Glutamatergic neuron (in vitro differentiated cells): ENCODE results near the gene SNX24. TPM values are rescaled to one million over a fixed set of nuclear protein-coding genes. Genes with fewer than 3 reads are reported as not detected.

ENCODE experiments used
- DNase-seq: peaks from one replicate; pipeline ENCODE4 v3.0.0; 2022
- H3K27ac Mint-ChIP-seq: one replicate; pipeline ENCODE4 v1.8.0; 2020; ENCODE audit warnings: mild to moderate bottlenecking, mixed read lengths, inconsistent platforms; ENCODE audit not compliant: unreplicated experiment
- H3K27me3 Mint-ChIP-seq: one replicate; pipeline ENCODE4 v1.8.0; 2020; ENCODE audit warnings: mild to moderate bottlenecking, moderate library complexity, mixed read lengths, inconsistent platforms; ENCODE audit not compliant: unreplicated experiment
- H3K36me3 Mint-ChIP-seq: one replicate; pipeline ENCODE4 v1.8.0; 2020; ENCODE audit warnings: mild to moderate bottlenecking, mixed read lengths, inconsistent platforms; ENCODE audit not compliant: unreplicated experiment
- H3K4me1 Mint-ChIP-seq: one replicate; pipeline ENCODE4 v1.8.0; 2020; ENCODE audit warnings: mild to moderate bottlenecking, low read depth, mixed read lengths, inconsistent platforms; ENCODE audit not compliant: unreplicated experiment
- H3K4me3 Mint-ChIP-seq: one replicate; pipeline ENCODE4 v1.8.0; 2020; ENCODE audit warnings: mild to moderate bottlenecking, mixed read lengths, inconsistent platforms; ENCODE audit not compliant: unreplicated experiment
- H3K9me3 Mint-ChIP-seq: one replicate; pipeline ENCODE4 v1.8.0; 2020; ENCODE audit warnings: mild to moderate bottlenecking, moderate library complexity, mixed read lengths, inconsistent platforms; ENCODE audit not compliant: unreplicated experiment
- CTCF ChIP-seq: fragments of 200-600 bp; sonication (generic); IDR thresholded peaks from one replicate; pipeline ENCODE4 v1.5.0; 2021; ENCODE audit not compliant: partially characterized antibody, unreplicated experiment
- total RNA-seq: library from RNA; stranded (reverse); fragmentation: NEBNext Ultra II Directional; extraction: Animal tissue kit (Norgen Biotek cat#: 25700); gene quantifications from one replicate; pipeline ENCODE4 v1.2.1, GENCODE V29; 2021; ENCODE audit not compliant: unreplicated experiment

Gene SNX24
- total RNA-seq, 1 donor from 2014 or later = 21.8 TPM

- Mint-ChIP-seq H3K27me3 (no peaks in the 10 kb centered on the region), H3K4me1 (peaks cover 2% of the 10 kb centered on the region), H3K4me3 (no peak overlapping the region), H3K9me3 (no peaks in the 10 kb centered on the region), H3K36me3 (no peaks in the 10 kb centered on the region), H3K27ac (no peak overlapping the region)
- no peak for DNase-seq
- TF ChIP-seq CTCF = no peak
These were observed 56.9 kb downstream of the SNX24 start for GRCh38 chr5:122902263-122902662.

GRCh38 chr5:122906768-122907167 lies 61.4 kb downstream of the SNX24 start:
- Mint-ChIP-seq H3K27ac (no peak overlapping the region), H3K27me3 (no peaks in the 10 kb centered on the region), H3K36me3 (no peaks in the 10 kb centered on the region), H3K4me3 (no peak overlapping the region), H3K9me3 (no peaks in the 10 kb centered on the region), H3K4me1 (peaks cover 18% of the 10 kb centered on the region)
- no peak for DNase-seq
- TF ChIP-seq CTCF = no peak

GRCh38 chr5:122907276-122907675 lies 61.9 kb downstream of the SNX24 start:
- no peak for DNase-seq
- no peaks in the 10 kb centered on the region for H3K9me3 Mint-ChIP-seq
- H3K27me3 Mint-ChIP-seq = no peaks in the 10 kb centered on the region
- H3K4me3 Mint-ChIP-seq = no peak overlapping the region
- H3K36me3 Mint-ChIP-seq = no peaks in the 10 kb centered on the region
- no peak for TF ChIP-seq CTCF
- no peak overlapping the region for H3K27ac Mint-ChIP-seq
- H3K4me1 Mint-ChIP-seq = peaks cover 18% of the 10 kb centered on the region

GRCh38 chr5:122908108-122908507 lies 62.7 kb downstream of the SNX24 start:
- H3K27me3 Mint-ChIP-seq = no peaks in the 10 kb centered on the region
- peaks cover 3% of the 10 kb centered on the region for H3K9me3 Mint-ChIP-seq
- TF ChIP-seq CTCF = no peak
- no peaks in the 10 kb centered on the region for H3K36me3 Mint-ChIP-seq
- peaks cover 18% of the 10 kb centered on the region for H3K4me1 Mint-ChIP-seq
- H3K27ac Mint-ChIP-seq = no peak overlapping the region
- no peak overlapping the region for H3K4me3 Mint-ChIP-seq
- DNase-seq = no peak

- H3K4me3 Mint-ChIP-seq = no peak overlapping the region
- H3K9me3 Mint-ChIP-seq = peaks cover 3% of the 10 kb centered on the region
- H3K4me1 Mint-ChIP-seq = peaks cover 18% of the 10 kb centered on the region
- DNase-seq = no peak
- TF ChIP-seq CTCF = no peak
- H3K27ac Mint-ChIP-seq = no peak overlapping the region
- H3K27me3 Mint-ChIP-seq = no peaks in the 10 kb centered on the region
- H3K36me3 Mint-ChIP-seq = no peaks in the 10 kb centered on the region
These were observed 63.2 kb downstream of the SNX24 start for GRCh38 chr5:122908662-122909061.
